GM23338 (cell line): ENCODE data around the gene TMEM145.

ENCODE experiments used
- CREB1 ChIP-seq: fragments of 250-450 bp; sonication (Bioruptor Pico); IDR thresholded peaks from 2 replicates; pipeline ENCODE4 v1.5.0; 2020; ENCODE audit warnings: low read depth, mild to moderate bottlenecking, moderate library complexity
- CTCF ChIP-seq, 2 experiments: fragments of 200-600 bp in 1 of 2; sonication (generic) in 1 of 2; conservative IDR thresholded peaks; 2 replicates each; pipeline versions ENCODE4 v1.5.1 to v1.6.1; 2016 to 2017; ENCODE audit warnings: antibody characterized with exemption in 2 of 2, low read depth in 2 of 2, mild to moderate bottlenecking in 2 of 2, moderate library complexity in 1 of 2
- JUNB ChIP-seq: IDR thresholded peaks from one replicate; pipeline ENCODE4 v1.6.1; 2016; ENCODE audit warnings: antibody characterized with exemption; ENCODE audit not compliant: unreplicated experiment
- POLR2AphosphoS5 ChIP-seq: IDR thresholded peaks from 2 replicates; pipeline ENCODE4 v1.6.1; 2016; ENCODE audit warnings: antibody characterized with exemption, low read depth
- REST ChIP-seq: IDR thresholded peaks from one replicate; pipeline ENCODE4 v1.6.1; 2018; ENCODE audit warnings: antibody characterized with exemption; ENCODE audit not compliant: unreplicated experiment
- ZNF114 ChIP-seq: fragments of 250-450 bp; sonication (Bioruptor Pico); IDR thresholded peaks from 2 replicates; pipeline ENCODE4 v1.5.0; 2020; ENCODE audit warnings: mild to moderate bottlenecking, moderate library complexity

DNA sequence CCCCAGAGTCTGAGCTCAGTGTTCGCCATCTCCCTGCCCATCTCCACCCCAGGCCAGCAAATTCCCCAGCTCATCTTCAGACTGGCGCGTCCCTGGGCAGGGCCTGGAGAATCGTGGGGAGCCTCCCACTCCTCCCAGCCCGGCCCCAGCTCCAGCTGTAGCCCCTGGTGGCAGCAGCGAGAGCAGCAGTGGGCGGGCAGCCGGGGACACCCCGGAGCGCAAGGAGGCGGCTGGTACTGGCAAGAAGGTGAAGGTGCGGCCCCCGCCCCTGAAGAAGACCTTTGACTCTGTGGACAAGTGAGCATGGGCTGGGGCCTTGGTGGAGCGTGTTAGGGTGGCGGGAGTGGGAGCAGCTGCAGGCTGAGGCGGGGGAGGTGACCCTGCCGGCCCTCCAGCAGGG, 19.6 kb upstream of the TMEM145 start:
- TF ChIP-seq CTCF (conservative IDR thresholded peaks at IDR 0.05; ENCODE audit: low read depth in 2 of 2) (peak; percentile 42 to 43), CREB1 (no peak), POLR2AphosphoS5 (no peak), JUNB (no peak), REST (no peak), ZNF114 (no peak)
